Measurements from ENCODE around the gene DUS2. TPM values are rescaled to one million over a fixed set of nuclear protein-coding genes. Genes with fewer than 3 reads are reported as not detected.

DUS2 gene
- total and polyA plus RNA-seq, 11 donors, result 3.8 to 11.5 (median 7.2) TPM

GRCh38 chr16:67977005-67977404 is 46.1 kb upstream of the DUS2 start:
- no peaks in the 10 kb centered on the region for H3K36me3 ChIP-seq
- no peak overlapping the region for H3K27ac ChIP-seq
- intact Hi-C loops (cut with DNase I), result no loop called here
- WGBS, 4 donors, result 63 to 77% (median 72%) methylated on average over 5 of the region's 5 CpGs
- H3K4me1 ChIP-seq, result no peaks in the 10 kb centered on the region
- ATAC-seq, result no peak
- H3K4me3 ChIP-seq, result no peak overlapping the region
- H3K27me3 ChIP-seq, result no peaks in the 10 kb centered on the region
- no peak for DNase-seq
- TF ChIP-seq CTCF (IDR thresholded peaks at IDR 0.05), result no peak
- no peaks in the 10 kb centered on the region for H3K9me3 ChIP-seq

GRCh38 chr16:67977469-67978227 is 45.4 kb upstream of the DUS2 start:
- 69 to 78% (median 73%) methylated on average over 7 to 9 of the region's 9 CpGs for WGBS, 4 donors
- H3K4me1 ChIP-seq, result no peaks in the 10 kb centered on the region
- no peaks in the 10 kb centered on the region for H3K36me3 ChIP-seq
- no peaks in the 10 kb centered on the region for H3K27me3 ChIP-seq
- DNase-seq (no peak), ATAC-seq (no peak)
- H3K4me3 ChIP-seq, result no peak overlapping the region
- H3K27ac ChIP-seq, result no peak overlapping the region
- no peak for TF ChIP-seq POLR2A (IDR thresholded peaks at IDR 0.05)
- TF ChIP-seq CTCF (IDR thresholded peaks at IDR 0.05), result no peak
- intact Hi-C loops (cut with DNase I), result no loop called here
- H3K9me3 ChIP-seq, result no peaks in the 10 kb centered on the region

- ATAC-seq (peak in 1 of 4 donors; percentile 6), DNase-seq (no peak)
- H3K4me3 ChIP-seq, result no peak within 1 kb of the TSS
- peaks cover 5 to 23% (median 16%) of the 10 kb centered on the region in 12 donors for H3K4me1 ChIP-seq
- intact Hi-C loops (cut with DNase I), result no loop called here
- WGBS, 4 donors, result 60 to 77% (median 61%) methylated on average over 33 to 62 of the region's 62 CpGs
- H3K27ac ChIP-seq, result no peak within 1 kb of the TSS
- H3K9me3 ChIP-seq, result no peaks in the 10 kb centered on the region
- no peaks in the 10 kb centered on the region for H3K36me3 ChIP-seq
- no peaks in the 10 kb centered on the region for H3K27me3 ChIP-seq
- TF ChIP-seq POLR2A (IDR thresholded peaks at IDR 0.05) (no peak), CTCF (IDR thresholded peaks at IDR 0.05) (peak in 5 of 12 donors; percentile 16 to 31 (median 22))
Measured at GRCh38 chr16:67979955-67980678, 43.0 kb upstream of the DUS2 start, which contains the start of gene DPEP3. Gene DPEP3 (minus strand): TSS chr16:67980499. CDS start chr16:67980380, 119 bp downstream.

GRCh38 chr16:67982011-67982696 is 40.9 kb upstream of the DUS2 start:
- Histone ChIP-seq H3K36me3 (no peaks in the 10 kb centered on the region), H3K4me1 (peaks cover 7 to 35% (median 23%) of the 10 kb centered on the region in 12 donors), H3K9me3 (no peaks in the 10 kb centered on the region), H3K27ac (no peak overlapping the region), H3K27me3 (no peaks in the 10 kb centered on the region), H3K4me3 (no peak overlapping the region)
- WGBS, 4 donors, result 95 to 96% (median 96%) methylated on average over 16 to 49 of the region's 49 CpGs
- intact Hi-C loops (cut with DNase I), result no loop called here
- DNase-seq, result no peak
- ATAC-seq, result no peak
- no peak for TF ChIP-seq POLR2A (IDR thresholded peaks at IDR 0.05)
- TF ChIP-seq CTCF (IDR thresholded peaks at IDR 0.05), result no peak
